SH-SY5Y (cell line): Measurements from ENCODE around the gene PPA1.

Experiments
- GATA2 ChIP-seq: IDR thresholded peaks from 2 replicates; pipeline ENCODE4 v1.6.1; 2011; ENCODE audit warnings: mild to moderate bottlenecking, low read depth, low read length
- GATA3 ChIP-seq: IDR thresholded peaks from 2 replicates; pipeline ENCODE4 v1.6.1; 2011; ENCODE audit warnings: low read depth, mild to moderate bottlenecking, low read length, moderate library complexity

The PPA1 gene

DNA sequence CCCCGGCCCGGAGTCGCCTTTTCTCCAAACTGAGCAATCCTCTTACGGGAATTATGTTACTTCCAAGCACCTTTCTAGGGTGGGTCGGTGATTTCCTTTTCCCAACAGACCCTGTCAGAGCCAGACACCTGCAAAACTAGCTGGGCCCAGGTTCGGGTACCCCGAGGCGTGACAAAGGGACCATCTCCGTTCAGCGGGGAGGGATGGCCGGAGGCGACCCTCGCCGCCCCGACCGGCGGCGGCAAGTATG lies 445 bp downstream of the PPA1 start:
- TF ChIP-seq GATA3: no peak
- no peak for TF ChIP-seq GATA2

DNA sequence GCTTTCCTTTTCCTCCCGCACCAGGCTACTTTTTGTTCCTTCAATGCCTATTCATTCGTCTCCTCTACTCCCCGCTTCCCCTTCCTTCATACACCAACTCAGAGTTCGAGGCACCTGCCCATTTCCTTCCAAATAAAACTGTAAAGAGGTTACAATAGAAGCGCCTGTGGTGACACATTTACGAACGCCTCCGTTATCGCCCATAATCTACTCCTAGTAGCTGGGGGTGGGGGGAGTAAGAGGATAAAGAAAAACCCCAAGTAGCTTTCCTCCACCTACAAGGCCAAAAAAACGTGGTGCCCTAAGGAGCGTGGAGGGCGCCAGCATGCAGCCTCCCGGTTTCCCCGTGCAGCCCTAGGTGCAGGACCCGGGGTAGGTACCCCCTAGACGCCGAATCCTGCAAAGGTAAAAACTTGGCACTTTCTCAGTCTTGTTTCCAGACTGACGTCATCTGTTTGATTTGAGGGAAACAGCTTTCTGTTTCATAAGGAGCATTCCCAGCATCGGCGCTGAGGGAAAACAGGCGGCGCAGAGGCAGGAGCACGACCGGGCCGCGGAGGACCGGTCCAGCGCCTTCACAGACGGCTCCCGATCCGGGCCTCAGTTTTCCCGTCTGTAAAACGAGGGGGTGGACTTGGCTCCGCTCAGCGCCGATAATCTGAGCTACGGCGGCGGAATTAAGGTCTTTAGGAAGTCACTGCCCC lies 922 bp downstream of the PPA1 start:
- TF ChIP-seq GATA2 (peak; percentile 34), GATA3 (no peak)

DNA sequence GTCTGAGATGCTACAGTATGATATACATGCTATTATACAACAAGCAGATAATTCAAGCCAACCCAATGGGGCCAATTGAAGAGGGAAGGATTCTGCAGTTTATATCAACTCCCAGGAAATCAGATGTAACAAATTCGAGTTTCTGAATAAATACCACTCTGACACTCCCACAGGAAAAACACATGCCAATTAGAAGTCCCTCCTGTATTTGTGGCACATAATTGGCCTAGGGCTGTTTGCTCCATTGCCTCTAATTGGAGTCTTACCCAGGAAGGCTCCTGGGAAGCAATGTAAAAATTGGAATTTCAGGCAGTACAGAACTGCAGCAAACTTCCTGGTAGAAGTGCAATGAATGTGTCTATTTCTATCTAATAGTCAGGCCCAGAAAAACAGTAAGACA lies 4.7 kb downstream of the PPA1 start:
- no peak for TF ChIP-seq GATA2
- no peak for TF ChIP-seq GATA3

DNA sequence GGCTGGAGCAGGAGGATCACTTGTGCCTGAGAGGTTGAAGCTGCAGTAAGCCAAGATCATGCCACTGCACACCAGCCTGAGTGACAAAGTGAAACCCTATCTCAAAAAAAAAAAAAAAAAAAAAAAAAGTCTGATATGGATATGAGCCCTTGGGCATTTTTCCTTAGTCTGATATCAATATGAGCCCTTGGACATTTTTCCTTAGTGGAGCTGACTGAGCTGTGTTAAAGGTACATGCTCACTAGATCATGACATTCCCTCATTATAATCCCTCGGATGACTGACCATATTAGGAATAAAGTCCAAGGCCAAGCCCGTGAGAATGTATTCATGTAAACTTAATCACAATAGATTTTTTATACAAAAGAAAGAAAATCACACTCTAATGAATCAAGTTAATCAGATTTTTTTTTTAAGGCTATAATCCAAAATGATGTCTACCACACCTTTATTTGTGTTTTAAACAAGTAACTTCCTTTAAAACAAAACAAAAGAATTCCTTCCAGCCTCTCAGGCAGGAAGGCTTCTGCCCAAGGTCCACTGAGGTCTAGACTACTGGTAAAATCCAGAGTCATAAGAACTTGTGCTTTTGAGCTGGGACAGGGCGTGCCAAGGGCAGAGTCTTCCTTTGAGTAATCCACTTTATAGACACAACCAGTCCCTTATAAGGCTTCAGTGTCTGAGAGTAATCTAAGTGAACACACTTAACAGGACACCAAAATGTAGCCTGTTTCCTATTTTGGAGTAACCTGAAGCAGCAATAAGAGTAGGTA lies 5.5 kb downstream of the PPA1 start:
- TF ChIP-seq GATA3 (no peak), GATA2 (no peak)

DNA sequence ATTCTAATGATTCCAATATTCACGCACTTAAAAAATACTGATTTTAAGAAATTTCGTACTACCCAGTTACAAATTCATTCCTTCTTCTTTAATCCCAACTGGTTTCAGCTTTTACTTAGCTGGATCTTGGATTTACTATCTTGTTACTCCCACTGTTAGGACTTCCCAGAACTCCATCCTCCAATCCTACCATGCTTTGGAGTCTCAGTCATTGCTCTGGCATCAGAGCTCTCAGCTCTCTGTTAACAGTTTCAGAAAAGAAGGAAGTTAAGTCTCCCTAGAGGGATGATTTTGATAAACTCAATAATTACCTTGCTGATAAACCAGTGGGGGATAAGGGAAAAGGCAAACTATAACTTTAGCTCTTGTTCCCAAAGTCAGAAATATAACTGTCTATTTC lies 9.5 kb downstream of the PPA1 start:
- no peak for TF ChIP-seq GATA3
- TF ChIP-seq GATA2: no peak

DNA sequence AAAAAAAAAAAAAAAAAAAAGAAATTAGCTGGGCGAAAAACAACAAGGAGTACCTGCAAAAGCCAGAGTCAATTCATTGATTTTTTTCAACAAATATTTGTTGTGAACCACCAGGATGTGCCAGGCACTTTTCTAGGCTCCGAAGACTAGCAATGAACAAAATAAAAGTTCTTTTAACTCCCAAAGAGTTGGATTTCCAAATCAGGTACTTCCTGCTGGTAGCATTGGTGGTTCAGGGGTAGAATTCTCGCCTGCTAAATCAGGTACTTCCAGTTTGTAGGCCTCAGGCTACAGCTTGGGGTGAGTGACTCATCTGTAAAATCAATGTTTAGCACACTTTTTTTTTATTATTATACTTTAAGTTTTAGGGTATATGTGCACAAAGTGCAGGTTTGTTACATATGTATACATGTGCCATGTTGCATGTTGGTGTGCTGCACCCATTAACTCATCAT lies 10.9 kb downstream of the PPA1 start:
- no peak for TF ChIP-seq GATA3
- TF ChIP-seq GATA2: no peak

DNA sequence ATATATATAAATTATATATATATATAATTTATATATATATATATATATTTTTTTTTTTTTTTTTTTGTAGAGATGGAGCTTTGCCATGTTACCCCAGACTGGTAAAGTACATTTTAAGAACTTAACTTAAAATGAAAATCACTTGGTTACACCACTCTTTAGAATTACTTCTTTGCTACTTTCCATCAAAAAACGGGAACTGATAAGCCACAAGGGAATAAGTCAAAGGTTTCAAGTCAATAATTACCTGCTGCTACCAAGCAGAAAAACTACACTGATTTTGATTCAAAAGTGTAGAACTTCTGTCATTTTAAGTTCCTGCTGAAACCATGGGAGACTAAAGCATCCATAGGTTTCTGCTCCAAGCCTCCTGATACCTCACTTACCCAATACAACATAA lies 12.2 kb downstream of the PPA1 start:
- TF ChIP-seq GATA2: no peak
- TF ChIP-seq GATA3: no peak

DNA sequence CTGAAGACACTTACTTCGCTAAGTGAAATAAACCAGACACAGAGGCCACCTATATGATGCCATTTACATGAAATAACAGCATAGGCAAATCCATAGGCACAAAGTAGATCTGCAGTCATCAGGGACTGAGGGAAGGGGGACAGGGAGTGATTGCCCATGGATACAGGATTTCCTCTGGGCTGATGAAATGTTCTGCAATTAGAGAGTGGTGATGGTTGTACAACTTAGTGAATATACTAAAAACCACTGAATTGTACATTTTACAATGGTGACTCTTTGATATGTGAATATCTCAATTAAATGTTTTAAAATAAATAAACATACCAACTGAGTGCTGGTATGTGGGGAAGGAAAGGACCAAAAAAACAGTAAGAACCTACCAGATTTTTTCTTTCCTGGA lies 20.4 kb downstream of the PPA1 start:
- no peak for TF ChIP-seq GATA3
- no peak for TF ChIP-seq GATA2

DNA sequence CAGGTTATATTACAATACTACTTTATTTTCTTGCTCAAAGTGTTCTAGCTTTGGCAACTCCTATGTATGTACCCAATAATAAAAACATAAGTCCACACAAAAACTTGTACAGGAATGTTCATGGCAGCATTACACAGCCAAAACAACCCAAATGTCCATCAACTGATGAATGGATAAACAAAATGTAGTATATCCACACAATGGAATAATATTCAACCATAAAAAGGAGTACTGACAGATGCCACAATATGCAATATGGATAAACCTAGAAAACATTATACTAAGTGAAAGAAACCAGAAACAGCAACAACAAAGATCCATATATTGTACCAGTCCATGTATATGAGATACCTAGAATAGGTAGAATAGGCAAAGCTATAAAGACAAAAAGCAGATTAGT lies 21.0 kb downstream of the PPA1 start:
- TF ChIP-seq GATA3 (no peak), GATA2 (no peak)

DNA sequence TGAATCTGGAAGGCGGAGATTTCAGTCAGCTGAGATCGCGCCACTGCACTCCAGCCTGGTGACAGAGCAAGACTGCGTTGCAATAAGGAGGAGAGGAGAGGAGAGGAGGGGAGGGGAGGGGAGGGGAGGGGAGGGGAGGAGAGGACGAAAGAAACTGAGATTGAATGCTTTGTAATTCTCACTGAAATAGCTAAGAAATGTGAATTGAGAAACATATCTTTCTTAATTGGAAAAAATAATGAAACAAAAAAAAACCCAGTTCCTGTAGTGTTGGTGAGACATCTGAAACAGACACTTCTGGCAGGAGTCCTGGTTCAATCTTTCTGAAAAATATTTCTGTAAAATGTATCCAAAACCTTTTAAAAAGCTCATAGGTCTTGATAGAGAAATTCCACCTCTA lies 26.5 kb downstream of the PPA1 start:
- TF ChIP-seq GATA2 (no peak), GATA3 (no peak)

DNA sequence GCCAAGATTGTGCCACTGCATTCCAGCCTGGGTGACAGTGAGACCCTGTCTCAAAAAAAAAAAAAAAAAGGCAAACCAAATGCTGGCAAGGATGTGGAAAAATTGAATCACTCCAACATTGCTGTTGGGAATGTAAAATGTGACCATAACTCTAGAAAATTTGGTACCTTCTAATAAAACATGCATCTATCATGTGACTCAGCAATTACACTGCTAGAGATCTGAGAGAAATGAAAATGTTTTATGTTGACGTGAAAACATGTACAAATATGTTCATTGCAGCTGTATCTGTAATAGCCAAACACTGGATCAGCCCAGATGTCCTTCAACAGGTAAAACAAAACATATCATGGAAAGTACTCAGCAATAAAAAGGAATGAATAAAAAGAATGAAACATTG lies 32.1 kb downstream of the PPA1 start:
- TF ChIP-seq GATA2 (no peak), GATA3 (no peak)

DNA sequence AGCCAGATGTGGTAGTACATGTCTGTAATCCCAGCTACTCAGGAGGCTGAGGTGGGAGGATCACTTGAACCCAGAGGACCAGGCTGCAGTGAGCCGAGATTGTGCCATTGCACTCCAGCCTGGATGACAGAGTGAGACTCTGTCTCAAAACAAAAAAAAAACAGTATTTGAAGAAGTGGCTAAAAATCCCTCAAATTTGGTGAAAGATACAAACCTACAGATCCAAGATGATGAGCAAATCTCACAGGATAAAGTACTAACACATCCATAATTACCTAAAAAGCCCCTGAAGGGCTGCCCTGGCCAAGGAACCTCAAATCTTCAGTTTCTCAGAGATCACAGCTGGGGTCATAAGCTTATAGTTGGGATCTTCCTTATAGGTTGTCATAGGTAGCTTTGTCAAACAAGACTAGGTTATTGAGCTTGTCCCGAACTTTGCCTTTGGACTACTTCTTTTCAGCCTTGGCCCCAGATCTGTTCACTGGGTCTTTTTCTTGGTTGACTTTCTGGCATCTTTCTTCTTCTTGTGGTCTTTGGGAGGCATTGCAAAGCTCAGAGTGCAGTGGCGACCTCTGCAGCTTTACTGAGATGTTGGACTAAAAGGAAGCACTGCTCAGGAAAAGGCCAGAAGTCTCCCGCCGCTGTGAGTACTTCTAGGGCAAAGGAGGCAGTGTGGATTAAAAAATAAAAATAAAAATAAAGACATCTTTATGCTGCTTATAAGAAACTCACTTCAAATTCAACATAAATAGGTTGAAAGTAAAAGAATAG lies 34.3 kb downstream of the PPA1 start:
- TF ChIP-seq GATA3 (no peak), GATA2 (no peak)

DNA sequence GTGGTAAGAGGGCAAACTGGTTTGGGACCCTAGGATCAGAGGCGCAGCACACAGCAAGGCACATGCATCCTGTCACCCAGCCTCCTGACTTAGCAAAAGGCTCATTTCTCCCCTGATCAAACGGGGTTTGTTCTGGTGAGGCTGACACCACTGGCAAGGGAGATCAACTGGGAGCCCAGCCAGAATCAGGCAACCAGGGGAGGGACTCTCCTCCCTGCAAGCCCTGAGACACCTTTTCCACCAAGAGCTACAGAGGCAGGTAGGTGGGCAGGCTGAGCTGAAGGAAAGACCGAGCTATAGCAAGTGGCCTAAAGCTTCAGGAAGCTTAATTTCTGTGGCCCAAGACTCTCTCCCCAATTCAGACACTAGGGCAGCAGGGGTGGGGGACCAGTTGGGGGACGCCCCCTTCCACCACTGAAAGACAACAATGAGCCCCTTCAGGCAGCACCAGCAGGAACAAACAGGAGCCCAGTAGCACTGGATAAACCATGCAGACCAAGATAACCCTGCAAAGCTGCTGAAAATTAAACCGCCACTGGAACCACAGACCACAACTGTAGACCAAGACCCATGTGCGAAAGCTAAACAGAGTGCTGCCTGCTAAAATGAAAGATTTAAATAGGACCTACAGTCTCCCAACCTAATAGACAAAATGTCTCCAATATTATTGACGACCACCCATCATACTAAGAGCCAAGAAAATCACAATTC lies 35.8 kb downstream of the PPA1 start:
- TF ChIP-seq GATA3 (no peak), GATA2 (no peak)

DNA sequence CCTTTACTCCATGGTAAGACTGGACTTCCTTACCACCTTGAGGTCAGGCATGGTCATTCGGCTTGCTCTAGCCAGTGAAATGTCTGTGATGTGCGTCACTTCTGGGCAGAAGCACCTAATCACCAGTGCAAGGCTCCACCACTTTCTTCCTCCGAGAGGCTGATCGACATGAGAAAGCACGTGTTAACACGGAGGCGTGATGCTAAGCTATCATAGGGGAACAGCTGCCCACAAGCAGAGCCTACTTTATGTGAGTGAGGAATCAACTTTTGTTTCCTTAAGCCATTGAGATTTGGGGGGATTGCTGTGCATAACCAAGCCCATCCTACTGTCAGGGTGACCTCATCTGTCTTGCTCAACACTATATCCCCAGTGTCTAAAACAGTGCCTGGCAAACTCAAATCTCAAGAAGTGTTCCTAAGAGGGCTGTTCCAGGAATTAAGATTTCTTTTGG lies 39.8 kb downstream of the PPA1 start:
- TF ChIP-seq GATA2: no peak
- TF ChIP-seq GATA3: no peak
